ENCODE results near the gene SNTN.
A peak's percentile ranks its signal among the peaks of the same experiment; 100 is the strongest.

SNTN gene

GRCh38 chr3:63674586-63674985, 22.1 kb downstream of the SNTN start:
- DNase-seq: no peak

GRCh38 chr3:63679186-63679585, 26.7 kb downstream of the SNTN start:
- no peak for DNase-seq

DNA sequence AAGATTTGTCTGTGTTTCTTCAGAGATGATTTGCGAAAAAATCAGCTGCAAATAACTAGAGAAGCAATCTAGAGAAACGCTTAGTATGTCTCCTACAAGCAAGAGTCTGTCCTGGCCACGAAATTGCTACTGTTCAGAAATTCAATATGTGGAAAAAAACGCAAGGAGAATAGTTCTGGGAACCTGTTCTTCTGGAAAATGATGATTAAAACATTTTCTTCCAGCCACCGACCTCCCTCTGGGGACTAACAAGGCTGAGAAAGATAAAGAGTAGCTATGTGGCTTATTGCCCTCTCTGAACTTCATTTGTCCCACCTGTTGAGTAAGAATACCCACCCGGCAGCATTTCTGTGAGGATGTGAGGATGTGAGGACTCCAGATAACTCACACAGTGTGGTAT, 31.6 kb downstream of the SNTN start:
- no peak for DNase-seq

GRCh38 chr3:63685340-63685739, 32.9 kb downstream of the SNTN start:
- DNase-seq: no peak

- DNase-seq: peak; percentile 5
These were observed 35.1 kb downstream of the SNTN start for GRCh38 chr3:63687278-63688225.

- no peak for DNase-seq
These were observed 36.8 kb downstream of the SNTN start for GRCh38 chr3:63689285-63689684.

- no peak for DNase-seq
These were observed 40.9 kb downstream of the SNTN start for GRCh38 chr3:63693351-63693750.

DNA sequence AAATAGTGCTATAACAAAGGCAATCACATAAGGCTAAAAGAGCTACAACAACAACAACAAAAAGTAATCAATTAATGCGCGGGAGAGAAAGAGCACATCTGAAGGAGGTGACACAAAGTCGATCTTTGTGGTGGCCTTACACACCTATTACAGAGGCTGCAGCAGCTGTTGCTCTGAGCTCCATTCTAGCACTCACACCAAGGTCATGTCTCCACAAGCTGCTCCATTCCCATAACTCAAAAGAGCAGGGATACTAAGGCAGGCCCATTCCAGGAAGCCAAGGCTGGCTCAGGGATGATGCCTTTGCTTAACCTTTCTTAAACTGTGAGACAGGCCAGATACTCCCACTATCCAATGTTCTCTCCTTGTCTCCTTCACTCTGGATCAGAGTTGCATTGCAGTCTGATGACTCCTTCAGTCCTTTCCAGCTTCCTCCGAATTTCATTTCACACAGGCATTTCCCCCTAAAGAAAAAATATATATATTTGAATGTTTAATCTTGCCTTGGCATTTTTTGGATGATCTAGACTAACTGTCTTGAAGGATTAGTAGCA, 52.7 kb downstream of the SNTN start:
- peak; percentile 28 for DNase-seq

GRCh38 chr3:63706321-63707085, 54.0 kb downstream of the SNTN start:
- DNase-seq: peak; percentile 41

GRCh38 chr3:63707731-63708130, 55.3 kb downstream of the SNTN start:
- no peak for DNase-seq

- DNase-seq: no peak
These were observed 57.1 kb downstream of the SNTN start for GRCh38 chr3:63709576-63709975.

Data from fibroblast of skin of abdomen (primary cell).